HG02588 (cell line): Measurements from ENCODE around the gene MAP3K9.
A peak's percentile ranks its signal among the peaks of the same experiment; 100 is the strongest.

ENCODE experiments used
- ATAC-seq: cut with Tn5 transposase; IDR thresholded peaks from one replicate; pipeline ENCODE4 v1.9.1; 2021; ENCODE audit warnings: mild to moderate bottlenecking, moderate library complexity; ENCODE audit not compliant: unreplicated experiment

MAP3K9 gene

DNA sequence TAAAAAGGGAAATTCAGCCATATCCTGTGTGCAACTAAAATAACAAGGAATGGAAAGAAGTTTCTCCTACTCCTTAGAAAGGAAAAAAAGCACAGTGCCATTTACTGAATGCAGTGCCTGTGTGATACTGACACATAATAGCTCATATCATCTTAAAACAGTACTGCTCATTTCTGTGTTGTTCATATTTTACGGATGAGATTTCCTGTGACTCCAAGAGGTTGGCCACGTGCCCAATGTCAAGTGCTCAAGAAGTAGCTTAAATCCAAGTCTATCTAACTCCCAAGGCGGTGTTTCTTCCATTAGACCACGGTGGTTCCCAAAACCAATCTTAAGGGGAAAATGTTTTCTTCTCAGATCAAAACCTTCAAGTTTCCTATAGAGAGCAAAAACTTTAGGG is 20.0 kb downstream of the MAP3K9 start:
- ATAC-seq, result no peak

DNA sequence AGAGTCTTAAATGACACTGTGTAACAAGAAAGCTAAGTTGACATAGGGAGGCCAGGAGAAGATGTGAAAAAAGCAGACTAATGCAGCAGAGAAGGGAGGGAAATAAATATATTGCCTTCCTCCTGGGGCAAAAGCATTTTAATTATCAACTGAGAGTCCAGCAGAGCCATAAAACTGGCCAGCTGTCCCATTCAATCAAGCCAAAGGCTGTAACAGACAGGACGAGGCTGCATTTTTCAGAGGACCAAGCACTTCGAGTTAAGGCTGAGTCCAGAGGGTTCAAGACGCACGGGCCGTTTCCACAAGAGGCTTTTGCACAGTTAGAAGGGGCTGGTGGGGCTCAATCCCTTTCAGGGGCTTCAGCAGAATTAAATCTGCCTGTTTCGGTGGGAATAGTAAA is 20.4 kb downstream of the MAP3K9 start:
- ATAC-seq, result no peak

DNA sequence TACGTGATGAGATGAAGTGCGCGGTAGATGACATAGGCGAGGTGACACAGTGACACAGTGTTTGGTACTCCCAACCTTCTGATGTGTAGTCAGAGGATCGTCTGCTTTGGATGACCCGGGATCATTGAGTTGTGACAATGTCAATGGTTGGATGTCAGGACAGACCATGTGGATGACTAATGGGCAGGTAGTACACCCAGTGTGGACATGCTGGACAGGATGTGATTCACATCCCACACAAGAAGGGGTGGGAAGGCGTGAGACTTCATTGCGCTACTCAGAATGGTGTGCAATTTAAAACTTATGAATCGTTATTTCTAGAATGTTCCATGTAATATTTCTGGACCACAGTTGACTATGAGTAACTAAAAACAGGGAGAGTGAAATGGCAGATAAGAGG is 23.8 kb downstream of the MAP3K9 start:
- ATAC-seq, result no peak

DNA sequence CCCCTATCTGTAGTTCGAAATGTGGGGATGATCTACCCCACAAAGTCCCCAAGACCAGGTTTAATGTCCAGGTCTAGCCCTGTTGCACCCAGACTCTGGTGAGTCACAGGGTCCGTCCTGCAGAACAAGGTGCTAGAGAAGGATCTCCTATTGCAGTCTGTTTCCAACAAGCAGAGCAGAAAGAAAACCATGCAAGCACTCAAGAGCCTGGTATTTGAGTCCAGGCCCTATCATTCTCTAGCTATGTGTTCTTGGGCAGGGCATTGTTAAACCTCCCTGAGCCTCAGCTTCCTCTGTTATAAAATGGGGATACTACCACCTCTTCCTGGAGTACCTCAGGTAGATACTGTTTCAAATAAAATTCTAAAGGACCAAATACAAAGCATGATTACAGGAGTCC is 24.4 kb downstream of the MAP3K9 start:
- ATAC-seq, result no peak

DNA sequence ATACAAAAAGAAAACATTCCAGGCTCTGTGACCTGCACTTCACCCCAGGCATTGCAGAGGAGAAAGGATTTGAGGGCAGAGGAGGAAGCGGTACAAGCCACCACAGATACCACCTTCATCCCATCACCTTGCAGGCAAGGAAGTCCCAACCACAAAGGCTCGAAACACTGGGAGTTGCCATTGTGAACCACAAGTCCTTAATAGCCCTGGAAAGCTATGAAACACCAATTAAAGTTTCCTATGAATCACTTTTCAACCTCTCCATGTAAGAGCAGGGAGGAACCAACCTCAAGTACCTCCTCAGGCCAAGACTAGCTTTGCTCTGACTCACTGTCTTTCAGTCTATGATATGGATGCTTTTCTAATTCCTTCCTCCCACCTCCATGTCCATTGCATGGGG is 27.0 kb downstream of the MAP3K9 start:
- no peak for ATAC-seq

DNA sequence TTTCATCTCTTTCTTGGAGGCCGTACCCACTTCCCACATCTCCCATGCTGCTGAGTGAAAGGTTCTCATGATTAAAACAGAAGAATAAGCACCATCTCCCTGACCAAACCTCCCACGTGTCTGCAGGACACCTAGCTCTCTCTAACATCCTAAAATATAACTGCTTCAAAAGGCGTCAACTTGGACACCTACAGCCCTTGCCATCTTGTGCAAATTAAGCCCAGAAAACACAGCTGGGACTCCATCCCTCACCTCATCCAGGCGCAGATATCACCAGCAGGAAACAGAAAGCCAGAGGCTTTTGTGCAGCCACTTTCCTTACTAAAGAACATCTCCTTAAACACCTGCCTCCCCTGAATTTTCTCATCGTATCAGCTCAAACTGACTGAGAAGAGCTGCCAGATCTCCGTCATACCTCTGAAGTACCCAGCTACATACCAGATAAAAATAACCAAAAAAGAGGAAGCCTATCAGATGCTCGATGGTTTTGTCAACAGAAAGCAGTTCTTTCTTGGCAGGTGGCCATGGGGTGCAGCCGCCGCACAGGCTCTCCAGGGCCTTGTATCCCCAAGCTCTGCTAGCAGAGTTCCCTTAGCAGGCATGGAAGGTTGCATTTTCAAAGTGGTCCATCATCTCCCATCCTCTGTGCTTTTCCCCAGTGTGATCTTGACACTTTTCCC is 28.8 kb downstream of the MAP3K9 start:
- peak; percentile 68 for ATAC-seq

DNA sequence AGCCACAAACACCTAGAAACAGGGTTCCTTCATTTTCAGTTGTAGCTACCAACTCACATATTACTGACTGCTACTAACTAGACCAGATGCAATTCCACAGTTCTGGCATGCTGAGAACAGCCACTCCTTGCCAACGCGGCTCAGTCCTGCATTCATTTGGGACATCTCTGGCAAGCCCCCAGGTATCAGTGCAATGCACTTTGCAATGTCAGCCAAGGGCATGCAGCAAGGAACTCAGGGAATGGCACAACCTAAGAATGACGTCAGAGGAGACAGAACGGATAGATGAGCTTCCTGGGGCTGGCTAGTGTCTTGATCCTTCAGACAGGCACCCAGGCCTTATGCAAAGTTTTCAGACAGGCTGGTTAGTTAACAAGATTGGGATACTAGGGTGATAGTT is 29.6 kb downstream of the MAP3K9 start:
- no peak for ATAC-seq

DNA sequence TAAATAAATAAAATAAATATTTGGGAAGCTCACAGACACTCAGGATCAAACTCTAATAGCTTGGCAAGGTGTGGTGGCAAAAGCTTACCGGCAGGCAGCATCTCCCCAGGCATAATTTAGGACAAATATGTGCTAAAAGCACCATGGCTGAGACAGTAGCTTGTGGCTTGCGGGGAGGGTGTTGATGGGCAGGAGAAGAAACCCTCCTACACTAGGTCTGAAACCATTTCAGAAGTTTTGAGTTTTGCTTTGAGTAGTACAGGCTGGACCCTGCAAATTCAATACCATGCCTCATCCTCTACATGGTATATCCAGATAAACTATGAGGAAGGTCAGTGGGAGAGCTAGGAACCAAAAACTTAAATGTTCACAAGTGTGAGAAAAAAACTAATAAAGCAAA is 33.1 kb downstream of the MAP3K9 start:
- peak; percentile 49 for ATAC-seq

DNA sequence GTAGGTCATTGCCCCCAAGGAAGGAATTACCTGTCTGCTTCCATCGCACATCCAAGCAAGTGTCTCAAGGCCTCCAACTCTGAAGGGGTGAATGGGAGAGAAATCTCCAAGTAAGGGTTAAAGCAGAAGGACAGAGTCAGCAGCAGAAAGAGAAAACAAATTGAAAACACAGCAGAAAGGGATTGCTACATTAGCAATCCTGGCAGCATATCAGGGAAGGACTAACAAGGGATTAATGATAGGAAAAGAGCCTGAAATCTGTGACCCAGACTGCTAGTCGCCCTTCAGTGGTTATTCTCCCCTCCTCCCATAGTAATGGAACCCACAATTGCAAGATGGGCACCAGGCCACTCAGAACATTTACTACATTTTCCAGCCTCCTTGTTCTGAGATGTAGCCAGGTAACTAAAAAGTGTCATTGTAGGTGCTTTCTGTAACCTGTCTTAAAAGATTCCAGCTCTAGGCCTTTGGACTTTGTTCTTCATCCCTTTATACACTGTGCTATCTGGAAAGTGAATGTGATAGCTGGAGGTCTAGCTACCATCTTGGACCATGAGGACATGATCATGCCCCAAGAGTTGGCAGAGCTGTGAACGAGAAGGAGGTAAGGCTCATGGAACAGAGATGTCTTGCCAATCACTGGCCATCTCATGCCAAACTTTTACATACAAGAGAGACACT is 36.0 kb downstream of the MAP3K9 start:
- no peak for ATAC-seq

DNA sequence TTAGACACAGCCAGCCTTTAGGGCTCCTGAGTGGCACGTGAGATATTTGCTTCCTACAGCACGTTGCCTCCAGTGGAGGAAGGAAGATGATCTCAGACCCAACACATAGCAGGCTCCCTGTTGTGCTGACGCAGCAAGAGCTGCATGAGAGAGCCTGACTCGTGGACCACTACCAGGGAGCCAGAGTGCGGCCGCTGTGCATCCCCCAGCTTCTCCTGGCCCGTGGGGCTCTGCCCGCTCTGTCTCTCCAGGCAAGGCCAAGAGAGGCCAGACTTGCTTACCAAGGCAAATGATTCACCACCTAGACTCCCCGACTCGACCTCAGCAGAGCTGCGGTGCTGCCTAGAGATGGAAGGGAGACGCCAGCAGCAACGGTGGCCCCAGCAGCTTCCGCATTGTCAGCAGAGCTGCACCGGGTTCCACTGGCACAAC is 37.5 kb downstream of the MAP3K9 start:
- ATAC-seq, result no peak

DNA sequence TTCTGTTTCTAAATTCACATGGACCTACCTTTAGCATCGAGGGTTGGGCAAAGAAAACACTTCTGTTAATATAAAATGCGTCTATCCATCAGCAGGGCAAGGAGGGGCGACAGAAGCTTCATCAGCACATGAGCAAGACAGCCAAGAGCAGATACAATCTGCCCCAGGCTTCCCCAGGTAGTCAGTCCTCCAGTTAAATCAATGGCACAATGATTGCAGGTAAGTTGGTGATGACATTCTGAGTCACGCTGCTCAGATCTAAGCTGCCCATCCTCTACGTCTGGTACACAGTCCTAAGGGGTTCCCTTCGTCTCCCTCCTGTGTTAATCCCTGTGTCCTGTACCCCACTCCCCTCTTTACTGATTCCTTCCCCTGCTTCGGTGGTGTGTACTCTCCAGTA is 38.8 kb downstream of the MAP3K9 start:
- no peak for ATAC-seq

DNA sequence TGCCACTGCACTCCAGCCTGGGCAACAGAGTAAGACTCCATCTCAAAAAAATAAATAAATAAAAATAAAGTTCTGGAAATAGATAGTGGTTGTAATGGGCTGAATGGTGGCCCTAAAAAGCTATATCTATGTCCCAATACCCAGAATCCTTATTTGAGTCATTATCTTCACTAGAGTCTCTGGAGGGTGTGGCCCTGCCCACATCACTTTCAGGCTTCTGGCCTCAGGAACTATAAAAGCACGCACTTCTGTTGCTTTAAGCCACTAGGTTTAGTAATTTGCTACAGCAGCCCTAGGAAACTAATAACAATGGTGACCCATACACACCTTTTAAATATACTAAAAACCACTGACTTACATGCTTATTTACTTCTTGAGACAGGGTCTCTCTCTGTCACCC is 49.9 kb downstream of the MAP3K9 start:
- no peak for ATAC-seq

DNA sequence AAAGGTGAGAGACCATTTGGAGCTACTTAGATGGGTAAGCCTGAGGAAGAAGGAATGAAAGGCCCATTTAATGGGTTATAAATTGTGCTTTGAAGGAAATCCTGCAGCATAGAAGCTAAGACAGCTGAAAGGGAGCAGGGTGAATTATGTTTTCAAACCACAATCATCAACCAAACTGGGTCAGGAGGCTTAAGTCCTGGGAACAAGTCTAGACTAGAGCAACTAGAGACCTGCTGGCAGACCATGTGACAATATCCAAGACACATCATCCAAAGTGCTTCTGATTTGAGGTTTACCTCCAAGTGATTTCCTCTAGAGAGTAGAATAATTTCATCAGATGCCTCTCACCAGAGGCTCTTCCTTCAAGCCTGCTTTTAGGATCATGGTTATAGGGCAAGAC is 53.7 kb downstream of the MAP3K9 start:
- ATAC-seq, result no peak

DNA sequence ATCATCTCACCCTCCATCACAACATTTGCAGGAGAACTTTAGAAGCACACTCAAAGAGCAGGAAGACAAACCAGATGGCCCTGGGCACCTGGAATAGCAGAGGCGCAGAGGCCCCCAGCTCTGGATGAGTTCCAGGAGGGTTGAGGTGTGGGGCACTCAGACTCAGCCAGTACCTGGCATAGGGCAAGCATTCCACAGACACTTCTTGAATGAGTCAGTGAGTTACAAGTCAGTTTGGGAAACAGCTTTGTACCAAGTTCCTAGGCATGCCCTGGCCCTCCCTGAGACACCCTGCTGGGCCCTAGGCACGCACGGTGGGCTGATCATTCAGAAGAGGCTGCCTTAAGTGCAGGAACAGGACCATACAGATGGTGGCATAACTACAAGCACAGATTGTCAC is 54.3 kb downstream of the MAP3K9 start:
- no peak for ATAC-seq

DNA sequence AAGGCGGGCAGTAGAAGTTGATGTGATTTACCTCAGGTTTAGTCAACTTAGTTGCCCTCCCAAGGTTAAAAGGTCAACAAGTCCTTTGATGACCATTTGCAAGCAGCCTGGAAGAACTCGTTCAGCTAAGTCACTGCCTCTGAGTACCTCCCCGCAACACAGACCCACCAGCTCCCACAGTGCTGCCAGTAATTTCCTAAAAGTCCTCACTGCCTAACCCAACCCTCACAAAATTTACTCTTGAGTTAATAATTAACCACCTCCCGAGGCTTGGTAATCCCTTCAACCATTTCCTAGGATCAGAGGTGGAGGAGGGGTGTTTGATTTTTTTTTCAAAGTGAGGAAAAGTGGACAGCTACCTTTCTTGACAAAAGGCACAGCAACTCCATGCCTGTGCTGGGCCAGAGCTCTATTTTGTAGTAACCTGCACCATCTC is 55.8 kb downstream of the MAP3K9 start:
- no peak for ATAC-seq

DNA sequence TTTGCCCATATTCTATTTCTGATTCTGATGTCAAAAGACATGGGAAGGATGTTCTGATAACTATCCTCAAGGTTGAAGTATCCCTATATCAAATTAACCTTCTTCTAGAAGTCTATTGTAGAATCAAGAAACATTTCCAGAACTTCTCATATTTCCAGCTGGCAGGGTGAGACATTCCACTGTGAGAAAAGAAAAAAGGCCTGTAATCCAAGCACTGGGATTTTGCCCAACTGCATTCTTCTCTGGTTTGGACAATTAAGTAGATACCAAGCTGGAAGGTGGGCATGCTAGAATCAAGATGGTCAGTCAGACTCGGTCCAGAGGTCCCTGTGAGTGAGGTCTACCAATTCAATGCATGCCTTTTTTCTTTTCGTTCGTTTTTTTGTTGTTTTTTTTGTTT is 60.9 kb downstream of the MAP3K9 start:
- ATAC-seq, result no peak

DNA sequence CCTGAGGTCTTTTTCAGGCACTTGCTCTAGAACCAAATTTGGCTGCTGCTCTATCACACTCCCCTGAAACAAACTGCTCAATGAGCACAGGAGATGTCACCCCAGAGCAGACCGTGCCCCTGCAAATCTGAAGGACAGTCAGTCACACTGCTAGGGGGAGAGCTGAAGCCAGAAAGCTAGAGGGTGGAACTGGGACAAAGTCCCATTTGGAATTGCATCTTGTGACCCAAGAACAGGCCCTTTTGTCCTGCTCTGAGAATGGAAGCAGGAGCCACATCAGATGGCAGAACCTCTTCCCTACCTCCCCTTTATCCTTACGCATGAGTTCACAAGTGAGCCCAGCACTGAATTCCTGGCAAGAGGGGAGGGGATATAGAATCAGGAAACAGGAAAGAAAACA is 64.7 kb downstream of the MAP3K9 start:
- no peak for ATAC-seq

DNA sequence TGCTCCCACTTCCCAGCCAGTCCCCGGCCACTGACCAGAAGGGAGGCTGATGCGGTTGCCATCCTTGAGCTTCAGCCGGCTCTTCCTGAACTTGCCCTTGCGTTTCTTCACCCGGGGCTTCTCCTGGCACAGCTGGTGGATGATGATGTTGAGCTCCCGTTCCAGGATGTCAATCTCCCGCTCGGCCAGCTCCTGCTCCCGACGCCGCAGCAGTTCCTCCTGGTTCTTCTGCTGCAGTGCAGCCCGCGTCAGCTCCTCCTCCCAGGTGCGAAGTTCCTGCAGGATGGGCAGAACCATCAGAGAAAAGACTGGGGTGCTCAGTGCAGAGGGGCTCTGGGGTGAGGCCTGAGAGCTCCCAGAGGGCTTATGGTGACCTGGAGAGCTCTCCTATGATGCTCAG is 67.0 kb downstream of the MAP3K9 start:
- ATAC-seq, result no peak

DNA sequence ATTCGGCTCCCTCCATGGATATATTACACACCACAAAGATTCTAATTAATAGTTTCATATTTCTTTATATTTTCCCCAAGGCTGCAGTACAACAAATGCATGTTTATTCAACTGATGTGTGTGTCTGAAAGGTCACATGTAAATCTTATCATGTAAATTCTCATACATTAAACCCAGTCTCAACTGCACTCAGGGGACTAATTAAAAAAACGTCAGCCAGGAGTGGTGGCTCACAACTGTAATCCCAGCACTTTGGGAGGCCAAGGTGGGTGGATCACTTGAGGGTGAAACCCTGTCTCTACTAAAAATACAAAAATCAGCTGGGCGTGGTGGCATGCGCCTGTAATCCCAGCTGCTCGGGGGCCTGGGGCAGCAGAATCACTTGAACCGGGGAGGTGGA is 67.8 kb downstream of the MAP3K9 start:
- no peak for ATAC-seq

DNA sequence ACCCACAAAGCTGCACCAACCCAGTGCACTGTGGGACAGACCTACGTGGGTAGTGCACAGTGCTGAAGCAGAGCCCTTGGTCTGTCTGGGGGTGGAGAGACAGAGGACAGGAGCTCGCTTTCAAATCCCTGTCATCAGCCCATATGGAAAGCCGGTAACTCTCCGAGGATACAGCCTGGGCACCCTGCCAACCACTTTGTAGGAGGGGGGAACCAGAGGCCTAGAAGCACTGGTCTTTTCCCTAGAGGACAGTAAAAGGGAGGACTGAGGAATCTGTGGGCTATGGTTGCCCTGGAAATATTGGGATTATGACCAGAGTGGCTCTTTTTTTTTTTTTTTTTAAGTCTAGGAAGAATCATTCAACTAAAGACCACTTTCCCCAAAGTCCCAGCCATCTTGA is 74.3 kb downstream of the MAP3K9 start:
- ATAC-seq, result no peak

DNA sequence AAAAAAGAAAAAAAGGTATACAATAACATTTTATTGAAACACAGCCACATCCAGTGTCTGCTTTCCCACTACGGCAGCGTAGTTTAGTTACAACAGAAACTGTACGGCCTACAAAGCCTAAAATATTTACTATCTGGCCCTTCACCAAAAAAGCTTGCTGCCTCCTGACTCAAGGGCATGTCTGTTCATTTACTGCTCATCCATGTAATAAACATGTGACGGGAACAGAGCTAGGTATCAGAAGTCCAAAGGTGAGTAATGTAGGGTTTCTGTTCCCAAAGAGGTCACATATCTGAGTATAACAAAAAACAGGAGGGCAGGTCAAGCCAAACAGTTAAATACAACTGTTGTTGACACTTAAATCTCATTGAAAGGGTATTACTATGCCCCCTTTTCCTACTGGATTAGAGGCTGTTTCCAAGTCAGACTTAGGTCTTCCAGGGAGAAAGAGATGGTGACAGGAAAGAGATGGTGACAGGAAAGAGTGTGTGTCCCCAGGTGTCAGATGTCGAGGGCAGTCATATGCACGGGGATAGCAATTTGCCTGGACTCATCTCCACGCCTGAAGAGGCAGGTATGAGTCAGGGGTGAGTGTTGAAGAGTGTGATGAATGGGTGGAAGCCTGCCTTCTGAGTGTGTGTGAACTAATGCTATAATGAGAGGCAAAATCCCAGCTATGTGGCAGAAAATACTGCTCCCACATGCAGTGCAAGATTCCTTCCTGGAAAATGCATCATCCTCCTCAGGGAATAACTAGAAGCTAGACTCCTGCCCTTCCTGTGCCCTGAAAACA is 77.7 kb downstream of the MAP3K9 start:
- ATAC-seq, result no peak

DNA sequence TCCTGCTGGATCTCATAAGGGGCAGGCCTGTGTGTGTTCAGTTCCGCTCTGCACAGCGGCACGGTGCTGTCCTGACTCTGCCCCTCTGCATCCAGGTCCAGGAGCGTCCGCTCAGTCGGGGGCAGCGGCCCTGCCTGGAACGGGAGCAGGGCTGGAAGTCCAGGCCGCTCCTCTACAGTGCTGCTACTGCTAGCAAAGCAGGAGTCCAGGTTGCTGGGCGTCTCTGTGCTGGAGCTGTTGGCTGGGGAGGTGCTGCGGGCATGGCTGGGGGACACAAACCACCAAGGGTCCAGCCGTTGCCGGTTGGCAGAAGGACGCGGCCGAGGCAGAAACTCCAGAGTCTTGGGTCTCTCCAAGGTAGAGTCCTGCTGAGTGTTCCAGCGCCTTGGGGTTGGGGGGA is 78.9 kb downstream of the MAP3K9 start:
- ATAC-seq, result no peak
